Camera-type eye (tissue), 1 donor: ENCODE measurements around the gene TBX19. TPM values are rescaled to one million over a fixed set of nuclear protein-coding genes. Genes with fewer than 3 reads are reported as not detected.

Experiments
- total RNA-seq: library from RNA; depleted of rRNA; stranded (reverse); fragments of >200 nt; gene quantifications from one replicate; pipeline ENCODE4 v1.2.3, GENCODE V29; 2014

TBX19 gene
- 1.8 TPM for total RNA-seq

DNA sequence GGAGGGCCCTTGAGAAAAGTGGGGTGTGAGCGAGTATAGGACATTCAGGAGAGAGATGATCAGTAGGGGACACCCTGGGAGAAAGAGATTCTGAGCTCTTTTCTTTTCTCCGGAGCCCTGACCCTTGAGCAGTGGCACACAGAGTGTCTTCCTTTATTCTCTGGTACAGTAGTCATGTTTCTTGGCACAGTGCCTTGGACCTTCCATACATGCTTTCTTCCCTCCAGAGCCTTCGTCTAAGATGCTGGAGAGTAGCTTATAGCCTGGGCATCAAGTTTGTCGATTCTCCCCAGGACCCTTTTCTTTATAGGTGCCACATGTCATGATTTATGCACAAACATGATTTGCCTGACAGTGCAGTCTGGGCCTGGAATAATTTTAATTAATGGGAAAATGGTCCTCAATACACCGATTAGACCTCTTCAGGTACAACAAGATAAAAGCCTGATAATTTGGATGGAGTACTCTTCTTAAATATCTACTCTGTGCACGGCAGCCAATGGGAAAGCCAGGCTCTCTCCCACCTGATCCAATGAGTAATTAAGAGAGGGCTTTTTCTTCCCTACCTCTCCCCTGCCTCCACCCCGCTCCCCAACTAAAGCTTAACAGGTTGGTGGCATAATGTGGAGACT is at the start of gene TBX19:
Gene TBX19 (plus strand): TSS at position 582 of the 632 bp plus-strand sequence. CDS start 214 bp downstream, outside the sequence.

Other genes starting within 250 kb of the TBX19 start
- gene GPR161, start 143.9 kb upstream of the TBX19 start, total RNA-seq: 27.2 TPM
- gene TIPRL, start 101.9 kb upstream of the TBX19 start, total RNA-seq: 53.5 TPM
- gene SFT2D2, start 54.9 kb upstream of the TBX19 start, total RNA-seq: 42.2 TPM